H9 (cell line): ENCODE results near the gene DMXL1. TPM values are rescaled to one million over a fixed set of nuclear protein-coding genes. Genes with fewer than 3 reads are reported as not detected.

Source experiments
- DNase-seq: peaks from one replicate; pipeline ENCODE4 v3.0.0-alpha.2; 2017
- H2AFZ ChIP-seq: one replicate; pipeline ENCODE4 v1.6.1; 2013; ENCODE audit warnings: mild to moderate bottlenecking, low read length, control low read depth, moderate library complexity
- H2AK5ac ChIP-seq: 2 replicates; pipeline ENCODE4 v1.6.1; 2013; ENCODE audit warnings: low read length, control low read depth, mixed read lengths; ENCODE audit not compliant: insufficient read length
- H2BK120ac ChIP-seq: one replicate; pipeline ENCODE4 v1.6.1; 2013; ENCODE audit warnings: low read depth, mild to moderate bottlenecking, low read length, control low read depth, inconsistent platforms; ENCODE audit not compliant: poor library complexity, severe bottlenecking
- H2BK12ac ChIP-seq: 2 replicates; pipeline ENCODE4 v1.6.1; 2013; ENCODE audit warnings: low read length, control low read depth, mixed read lengths, low read depth; ENCODE audit not compliant: insufficient read length
- H2BK15ac ChIP-seq: 2 replicates; pipeline ENCODE4 v1.6.1; 2013; ENCODE audit warnings: low read depth, low read length, control low read depth
- H2BK20ac ChIP-seq: one replicate; pipeline ENCODE4 v1.6.1; 2013; ENCODE audit warnings: low read depth, mild to moderate bottlenecking, low read length, control low read depth, inconsistent platforms; ENCODE audit not compliant: poor library complexity, severe bottlenecking
- H2BK5ac ChIP-seq: 2 replicates; pipeline ENCODE4 v1.6.1; 2013; ENCODE audit warnings: low read length, control low read depth, mixed read lengths; ENCODE audit not compliant: insufficient read length
- H3K14ac ChIP-seq: 2 replicates; pipeline ENCODE4 v1.6.1; 2013; ENCODE audit warnings: low read length, control low read depth; ENCODE audit not compliant: insufficient read depth
- H3K18ac ChIP-seq: 2 replicates; pipeline ENCODE4 v1.6.1; 2013; ENCODE audit warnings: low read depth, mild to moderate bottlenecking, mixed read lengths, low read length, control low read depth; ENCODE audit not compliant: insufficient read length
- H3K23ac ChIP-seq: 2 replicates; pipeline ENCODE4 v1.6.1; 2013; ENCODE audit warnings: low read length, control low read depth, mixed read lengths, low read depth; ENCODE audit not compliant: insufficient read length
- H3K23me2 ChIP-seq: 2 replicates; pipeline ENCODE4 v1.6.1; 2013; ENCODE audit warnings: low read depth, mild to moderate bottlenecking, mixed read lengths, low read length, control low read depth; ENCODE audit not compliant: insufficient read length, poor library complexity, severe bottlenecking
- H3K27ac ChIP-seq: 2 replicates; pipeline ENCODE4 v1.5.1; 2013; ENCODE audit warnings: low read length, control low read depth, mixed read lengths, low read depth; ENCODE audit not compliant: insufficient read length
- H3K27me3 ChIP-seq: 2 replicates; pipeline ENCODE4 v1.6.1; 2013; ENCODE audit warnings: low read length, control low read depth, inconsistent platforms; ENCODE audit not compliant: insufficient read depth
- H3K4ac ChIP-seq: 2 replicates; pipeline ENCODE4 v1.6.1; 2013; ENCODE audit warnings: low read depth, mild to moderate bottlenecking, control low read depth, inconsistent platforms, low read length, moderate library complexity
- H3K4me1 ChIP-seq: 2 replicates; pipeline ENCODE4 v1.6.1; 2013; ENCODE audit warnings: low read length, control low read depth, inconsistent platforms; ENCODE audit not compliant: insufficient read depth
- H3K4me2 ChIP-seq: 2 replicates; pipeline ENCODE4 v1.6.1; 2013; ENCODE audit warnings: low read length, control low read depth, mixed read lengths; ENCODE audit not compliant: insufficient read length, insufficient read depth
- H3K56ac ChIP-seq: 2 replicates; pipeline ENCODE4 v1.6.1; 2013; ENCODE audit warnings: low read depth, mild to moderate bottlenecking, mixed read lengths, low read length, control low read depth; ENCODE audit not compliant: insufficient read length
- H3K79me1 ChIP-seq: 2 replicates; pipeline ENCODE4 v1.6.1; 2013; ENCODE audit warnings: low read depth, mild to moderate bottlenecking, moderate library complexity, low read length, control low read depth, inconsistent platforms; ENCODE audit not compliant: insufficient read depth, poor library complexity, severe bottlenecking
- H3K79me2 ChIP-seq: 2 replicates; pipeline ENCODE4 v1.6.1; 2013; ENCODE audit warnings: low read length, control low read depth, inconsistent platforms; ENCODE audit not compliant: insufficient read depth
- H3K9ac ChIP-seq: 2 replicates; pipeline ENCODE4 v1.6.1; 2013; ENCODE audit warnings: low read length, control low read depth, mixed read lengths; ENCODE audit not compliant: insufficient read length; ENCODE audit errors: extremely low read depth
- H3K9me3 ChIP-seq: one replicate; pipeline ENCODE4 v1.6.1; 2013; ENCODE audit warnings: low read depth, low read length, inconsistent platforms; ENCODE audit not compliant: control insufficient read depth
- H3T11ph ChIP-seq: one replicate; pipeline ENCODE4 v1.6.1; 2013; ENCODE audit warnings: mild to moderate bottlenecking, low read length, control low read depth, inconsistent platforms
- H4K20me1 ChIP-seq: one replicate; pipeline ENCODE4 v1.6.1; 2013; ENCODE audit not compliant: control insufficient read depth, insufficient read length, insufficient read depth
- H4K5ac ChIP-seq: 2 replicates; pipeline ENCODE4 v1.6.1; 2013; ENCODE audit warnings: low read depth, mild to moderate bottlenecking, mixed read lengths, low read length, control low read depth; ENCODE audit not compliant: insufficient read length
- H4K8ac ChIP-seq: replicated peaks from 2 replicates; pipeline ENCODE4 v1.6.1; 2013; ENCODE audit warnings: low read length, control low read depth, mixed read lengths, low read depth; ENCODE audit not compliant: insufficient read length
- H4K91ac ChIP-seq: 2 replicates; pipeline ENCODE4 v1.6.1; 2013; ENCODE audit warnings: low read depth, mild to moderate bottlenecking, moderate library complexity, mixed read lengths, low read length, control low read depth; ENCODE audit not compliant: insufficient read length
- H3K27ac Mint-ChIP-seq, 3 experiments: 2 replicates in 2 of 3; 3 replicates in 1 of 3; pipeline ENCODE4 v1.8.0; 2020 to 2021; ENCODE audit warnings: mixed read lengths in 3 of 3, mild to moderate bottlenecking in 1 of 3, moderate library complexity in 1 of 3
- H3K27me3 Mint-ChIP-seq: 2 replicates; pipeline ENCODE4 v1.8.0; 2021; ENCODE audit warnings: low read depth, mild to moderate bottlenecking, moderate library complexity, mixed read lengths
- H3K36me3 Mint-ChIP-seq, 3 experiments: 2 replicates in 2 of 3; 3 replicates in 1 of 3; pipeline ENCODE4 v1.8.0; 2020 to 2021; ENCODE audit warnings: low read depth in 3 of 3, mixed read lengths in 3 of 3; ENCODE audit not compliant: insufficient read depth in 1 of 3
- H3K4me1 Mint-ChIP-seq, 2 experiments: 2 replicates each; pipeline ENCODE4 v1.8.0; 2020; ENCODE audit warnings: mixed read lengths in 2 of 2
- H3K4me3 Mint-ChIP-seq, 2 experiments: 2 replicates in 1 of 2; 3 replicates in 1 of 2; pipeline ENCODE4 v1.8.0; 2020 to 2021; ENCODE audit warnings: mild to moderate bottlenecking in 2 of 2, mixed read lengths in 2 of 2, moderate library complexity in 1 of 2
- H3K9me3 Mint-ChIP-seq, 2 experiments: 2 replicates in 1 of 2; 3 replicates in 1 of 2; pipeline ENCODE4 v1.8.0; 2020; ENCODE audit warnings: mild to moderate bottlenecking in 2 of 2, mixed read lengths in 2 of 2, moderate library complexity in 1 of 2
- total RNA-seq: library from RNA; stranded (reverse); gene quantifications from 2 replicates; pipeline ENCODE4 v1.2.1, GENCODE V29; 2021
- TF ChIP-seq, protein P1 (sequence below): fragments of 200-600 bp; sonication (generic); conservative IDR thresholded peaks from 3 replicates; pipeline ENCODE4 v1.8.0; 2021; ENCODE audit warnings: antibody characterized with exemption, mild to moderate bottlenecking

The DMXL1 gene
- total RNA-seq, 1 experiment from 2014 or later, result 63.5 TPM

DNA sequence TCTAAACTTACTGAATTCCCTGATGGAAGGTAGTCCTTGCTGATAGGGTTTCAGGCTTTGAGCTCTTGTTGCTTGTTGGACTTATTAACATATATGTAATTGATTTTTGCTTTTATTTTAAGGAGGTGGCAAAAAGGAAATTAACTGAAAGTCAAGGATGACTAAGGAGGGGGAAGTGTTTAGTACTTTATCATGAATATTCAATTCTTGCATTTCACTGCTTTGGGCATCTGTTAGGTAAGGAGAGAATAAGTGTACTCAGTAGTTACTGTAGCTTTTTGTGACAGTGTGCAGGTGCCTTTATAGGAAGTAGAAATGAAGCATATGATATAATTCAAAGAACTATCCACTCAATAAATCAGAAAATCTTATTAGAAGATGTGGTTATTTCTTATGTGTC, 47.1 kb downstream of the DMXL1 start:
- TF ChIP-seq, protein P1, sequence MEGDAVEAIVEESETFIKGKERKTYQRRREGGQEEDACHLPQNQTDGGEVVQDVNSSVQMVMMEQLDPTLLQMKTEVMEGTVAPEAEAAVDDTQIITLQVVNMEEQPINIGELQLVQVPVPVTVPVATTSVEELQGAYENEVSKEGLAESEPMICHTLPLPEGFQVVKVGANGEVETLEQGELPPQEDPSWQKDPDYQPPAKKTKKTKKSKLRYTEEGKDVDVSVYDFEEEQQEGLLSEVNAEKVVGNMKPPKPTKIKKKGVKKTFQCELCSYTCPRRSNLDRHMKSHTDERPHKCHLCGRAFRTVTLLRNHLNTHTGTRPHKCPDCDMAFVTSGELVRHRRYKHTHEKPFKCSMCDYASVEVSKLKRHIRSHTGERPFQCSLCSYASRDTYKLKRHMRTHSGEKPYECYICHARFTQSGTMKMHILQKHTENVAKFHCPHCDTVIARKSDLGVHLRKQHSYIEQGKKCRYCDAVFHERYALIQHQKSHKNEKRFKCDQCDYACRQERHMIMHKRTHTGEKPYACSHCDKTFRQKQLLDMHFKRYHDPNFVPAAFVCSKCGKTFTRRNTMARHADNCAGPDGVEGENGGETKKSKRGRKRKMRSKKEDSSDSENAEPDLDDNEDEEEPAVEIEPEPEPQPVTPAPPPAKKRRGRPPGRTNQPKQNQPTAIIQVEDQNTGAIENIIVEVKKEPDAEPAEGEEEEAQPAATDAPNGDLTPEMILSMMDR, result no peak
- Mint-ChIP-seq H3K36me3 (peaks cover 55 to 67% (median 67%) of the 10 kb centered on the region in 3 experiments), H3K9me3 (peaks cover 18 to 24% of the 10 kb centered on the region in 2 experiments), H3K27me3 (no peaks in the 10 kb centered on the region), H3K4me3 (no peak overlapping the region), H3K27ac (no peak overlapping the region), H3K4me1 (no peaks in the 10 kb centered on the region)
- H2BK5ac ChIP-seq, result no peak overlapping the region
- no peak overlapping the region for H2BK20ac ChIP-seq
- H2BK120ac ChIP-seq, result no peak overlapping the region
- no peak overlapping the region for H3K56ac ChIP-seq
- H3K4me2 ChIP-seq, result no peak overlapping the region
- H3K27ac ChIP-seq, result no peak overlapping the region
- H3K23ac ChIP-seq, result no peak overlapping the region
- no peaks in the 10 kb centered on the region for H3K79me1 ChIP-seq
- H3K4ac ChIP-seq, result no peak overlapping the region
- DNase-seq, result no peak
- peaks cover 4% of the 10 kb centered on the region for H3K9me3 ChIP-seq
- no peak overlapping the region for H3T11ph ChIP-seq
- H2BK15ac ChIP-seq, result no peak overlapping the region
- H3K14ac ChIP-seq, result no peak overlapping the region
- H4K8ac ChIP-seq, result no peak overlapping the region
- no peaks in the 10 kb centered on the region for H4K20me1 ChIP-seq
- H3K79me2 ChIP-seq, result no peaks in the 10 kb centered on the region
- no peak overlapping the region for H3K18ac ChIP-seq
- no peak overlapping the region for H2BK12ac ChIP-seq
- no peaks in the 10 kb centered on the region for H3K4me1 ChIP-seq
- no peaks in the 10 kb centered on the region for H3K23me2 ChIP-seq
- no peak overlapping the region for H3K9ac ChIP-seq
- no peak overlapping the region for H4K91ac ChIP-seq
- H4K5ac ChIP-seq, result no peak overlapping the region
- no peak overlapping the region for H2AFZ ChIP-seq
- no peak overlapping the region for H2AK5ac ChIP-seq
- no peaks in the 10 kb centered on the region for H3K27me3 ChIP-seq
